Dendritic cell treated with granulocyte-macrophage colony-stimulating factor and Interleukin-4, amounts not matched to agents 40 ng/mL and 50 ng/mL, for 4 days (primary cell): ENCODE results near the gene FTL.
"Not testable (repeated sequence)": the region's sequence is repeated elsewhere in the genome, so short reads cannot be mapped to it uniquely, and the experiment has no call there.

Source experiments
- H3K27ac Mint-ChIP-seq: one replicate; pipeline ENCODE4 v1.8.0; 2022; ENCODE audit warnings: mild to moderate bottlenecking, mixed read lengths
- H3K27me3 Mint-ChIP-seq: one replicate; pipeline ENCODE4 v1.8.0; 2022; ENCODE audit warnings: mild to moderate bottlenecking, mixed read lengths
- H3K36me3 Mint-ChIP-seq: one replicate; pipeline ENCODE4 v1.8.0; 2022; ENCODE audit warnings: low read depth, mixed read lengths
- H3K4me1 Mint-ChIP-seq: one replicate; pipeline ENCODE4 v1.8.0; 2022; ENCODE audit warnings: low read depth, mixed read lengths
- H3K4me3 Mint-ChIP-seq: one replicate; pipeline ENCODE4 v1.8.0; 2022; ENCODE audit warnings: mild to moderate bottlenecking, moderate library complexity, mixed read lengths
- H3K9me3 Mint-ChIP-seq: one replicate; pipeline ENCODE4 v1.8.0; 2022; ENCODE audit warnings: mixed read lengths
- intact Hi-C: fragments of 100-400 bp; cut with micrococcal nuclease; formaldehyde crosslinking; loops from one replicate; pipeline ENCODE4 v1.15.0; 2022

Gene FTL

GRCh38 chr19:48965040-48965805, at the start of gene FTL:
FTL (plus strand) TSS chr19:48965309; CDS start chr19:48965508, 199 bp downstream.
- Mint-ChIP-seq H3K27ac (peak within 1 kb of the TSS; percentile 98), H3K4me3 (peak within 1 kb of the TSS; percentile 100), H3K36me3 (peaks cover 95% of the 10 kb centered on the region), H3K9me3 (no peaks in the 10 kb centered on the region), H3K27me3 (no peaks in the 10 kb centered on the region), H3K4me1 (peaks cover 72% of the 10 kb centered on the region)
- intact Hi-C loops = loop anchor here (5.0 kb wide), 1 partner anchor 318 kb away; the partner anchor contains the start of gene CA11

- H3K36me3 Mint-ChIP-seq = peaks cover 100% of the 10 kb centered on the region
- H3K27me3 Mint-ChIP-seq = no peaks in the 10 kb centered on the region
- no peak overlapping the region for H3K4me3 Mint-ChIP-seq
- intact Hi-C loops = no loop called here
- no peaks in the 10 kb centered on the region for H3K9me3 Mint-ChIP-seq
- no peak overlapping the region for H3K27ac Mint-ChIP-seq
- no peaks in the 10 kb centered on the region for H3K4me1 Mint-ChIP-seq
Observed at GRCh38 chr19:48915757-48916156, 49.4 kb upstream of the FTL start.

GRCh38 chr19:48918071-48918470, 47.0 kb upstream of the FTL start:
- H3K4me1 Mint-ChIP-seq = no peaks in the 10 kb centered on the region

GRCh38 chr19:48918801-48919247, 46.3 kb upstream of the FTL start:
- Mint-ChIP-seq H3K4me3 (no peak overlapping the region), H3K27me3 (no peaks in the 10 kb centered on the region), H3K27ac (no peak overlapping the region), H3K9me3 (no peaks in the 10 kb centered on the region), H3K4me1 (no peaks in the 10 kb centered on the region), H3K36me3 (peaks cover 100% of the 10 kb centered on the region)
- intact Hi-C loops = no loop called here

More at GRCh38 chr19:48918071-48918470, 47.0 kb upstream of the FTL start:
- H3K27ac Mint-ChIP-seq = no peak overlapping the region
- H3K27me3 Mint-ChIP-seq = no peaks in the 10 kb centered on the region
- intact Hi-C loops = no loop called here
- H3K9me3 Mint-ChIP-seq = no peaks in the 10 kb centered on the region
- peaks cover 100% of the 10 kb centered on the region for H3K36me3 Mint-ChIP-seq
- no peak overlapping the region for H3K4me3 Mint-ChIP-seq

- H3K27ac Mint-ChIP-seq, H3K9me3 Mint-ChIP-seq, intact Hi-C loops, H3K4me3 Mint-ChIP-seq, H3K27me3 Mint-ChIP-seq, H3K4me1 Mint-ChIP-seq: not testable (repeated sequence)
- H3K36me3 Mint-ChIP-seq = peaks cover 100% of the 10 kb centered on the region
Observed at GRCh38 chr19:48919271-48919670, 45.8 kb upstream of the FTL start.

- Mint-ChIP-seq H3K27me3 (no peaks in the 10 kb centered on the region), H3K4me3 (no peak overlapping the region), H3K4me1 (no peaks in the 10 kb centered on the region), H3K36me3 (peaks cover 87% of the 10 kb centered on the region), H3K27ac (no peak overlapping the region), H3K9me3 (no peaks in the 10 kb centered on the region)
- intact Hi-C loops = no loop called here
Observed at GRCh38 chr19:48920949-48921348, 44.2 kb upstream of the FTL start.

- H3K4me3 Mint-ChIP-seq = no peak overlapping the region
- intact Hi-C loops = no loop called here
Observed at GRCh38 chr19:48921721-48922500, 43.2 kb upstream of the FTL start.

GRCh38 chr19:48922548-48923490, 42.3 kb upstream of the FTL start:
- Mint-ChIP-seq H3K9me3 (no peaks in the 10 kb centered on the region), H3K4me3 (no peak overlapping the region), H3K36me3 (peaks cover 68% of the 10 kb centered on the region), H3K4me1 (peaks cover 10% of the 10 kb centered on the region), H3K27ac (no peak overlapping the region), H3K27me3 (no peaks in the 10 kb centered on the region)
- intact Hi-C loops = no loop called here

More at GRCh38 chr19:48921721-48922500, 43.2 kb upstream of the FTL start:
- Mint-ChIP-seq H3K4me1 (peaks cover 8% of the 10 kb centered on the region), H3K36me3 (peaks cover 77% of the 10 kb centered on the region), H3K27me3 (no peaks in the 10 kb centered on the region), H3K9me3 (no peaks in the 10 kb centered on the region), H3K27ac (no peak overlapping the region)

- no peak overlapping the region for H3K4me3 Mint-ChIP-seq
- no peak overlapping the region for H3K27ac Mint-ChIP-seq
- peaks cover 10% of the 10 kb centered on the region for H3K4me1 Mint-ChIP-seq
- intact Hi-C loops = no loop called here
- H3K9me3 Mint-ChIP-seq = no peaks in the 10 kb centered on the region
- peaks cover 43% of the 10 kb centered on the region for H3K36me3 Mint-ChIP-seq
- H3K27me3 Mint-ChIP-seq = no peaks in the 10 kb centered on the region
Observed at GRCh38 chr19:48925240-48925843, 39.8 kb upstream of the FTL start.

- H3K27me3 Mint-ChIP-seq, H3K4me3 Mint-ChIP-seq, H3K9me3 Mint-ChIP-seq, intact Hi-C loops: not testable (repeated sequence)
- Mint-ChIP-seq H3K27ac (peak overlapping the region; percentile 64), H3K4me1 (peaks cover 10% of the 10 kb centered on the region), H3K36me3 (peaks cover 37% of the 10 kb centered on the region)
Observed at GRCh38 chr19:48925890-48926289, 39.2 kb upstream of the FTL start.

- peak overlapping the region; percentile 64 for H3K27ac Mint-ChIP-seq
- peaks cover 27% of the 10 kb centered on the region for H3K36me3 Mint-ChIP-seq
- H3K4me1 Mint-ChIP-seq = peaks cover 10% of the 10 kb centered on the region
- H3K27me3 Mint-ChIP-seq = peaks cover 10% of the 10 kb centered on the region
- intact Hi-C loops = no loop called here
- no peak overlapping the region for H3K4me3 Mint-ChIP-seq
- H3K9me3 Mint-ChIP-seq = no peaks in the 10 kb centered on the region
Observed at GRCh38 chr19:48926909-48927308, 38.2 kb upstream of the FTL start.

- Mint-ChIP-seq H3K27ac (peak overlapping the region; percentile 64), H3K36me3 (peaks cover 19% of the 10 kb centered on the region), H3K27me3 (peaks cover 15% of the 10 kb centered on the region), H3K4me1 (peaks cover 10% of the 10 kb centered on the region)
- intact Hi-C loops, H3K4me3 Mint-ChIP-seq, H3K9me3 Mint-ChIP-seq: not testable (repeated sequence)
Observed at GRCh38 chr19:48927692-48928091, 37.4 kb upstream of the FTL start.
